DMS79 (cell line): ENCODE measurements around the gene USP7.

ENCODE experiments used
- DNase-seq: peaks from one replicate; lab custom pipeline; 2025; lab: John Stamatoyannopoulos, UW

The USP7 gene

DNA sequence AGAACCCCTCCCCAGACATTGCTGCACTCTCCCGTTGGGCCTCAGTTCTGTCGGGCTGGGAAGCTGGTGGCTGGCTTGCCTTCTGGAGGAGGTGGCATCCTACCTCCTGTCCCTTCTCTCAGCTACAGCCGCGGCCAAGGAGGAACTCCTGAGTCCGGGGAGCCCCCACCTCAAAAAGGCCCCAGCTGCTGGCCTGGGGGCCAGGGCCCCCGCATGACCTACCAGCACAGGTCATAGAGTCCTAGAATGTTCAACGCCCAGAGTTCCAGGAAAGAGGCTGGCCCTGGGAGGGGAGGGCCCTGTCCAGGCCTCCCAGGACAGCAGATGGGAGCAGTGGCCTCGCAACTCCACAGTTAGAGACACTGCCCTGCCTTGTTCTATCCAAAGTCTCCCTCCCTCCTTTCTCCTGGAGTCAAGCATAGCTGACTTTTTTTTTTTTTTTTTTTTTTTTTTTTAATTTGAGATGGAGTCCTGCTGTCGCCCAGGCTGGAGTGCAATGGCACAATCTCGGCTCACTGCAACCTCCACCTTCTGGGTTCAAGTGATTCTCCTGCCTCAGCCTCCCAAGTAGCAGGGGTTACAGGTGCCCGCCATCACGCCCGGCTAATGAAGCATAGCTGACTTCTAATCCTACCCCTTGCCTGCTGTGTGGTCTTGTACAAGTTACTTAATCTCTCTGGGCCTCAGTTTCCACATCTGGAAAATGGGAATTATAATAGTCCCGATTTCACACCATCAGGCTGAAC is 102.0 kb downstream of the USP7 start:
- DNase-seq = no peak

- no peak for DNase-seq
Measured at GRCh38 chr16:8859913-8860881, 103.5 kb downstream of the USP7 start.

- DNase-seq = no peak
Measured at GRCh38 chr16:8858994-8859912, 104.5 kb downstream of the USP7 start.

- DNase-seq = no peak
Measured at GRCh38 chr16:8855972-8856371, 107.7 kb downstream of the USP7 start.

DNA sequence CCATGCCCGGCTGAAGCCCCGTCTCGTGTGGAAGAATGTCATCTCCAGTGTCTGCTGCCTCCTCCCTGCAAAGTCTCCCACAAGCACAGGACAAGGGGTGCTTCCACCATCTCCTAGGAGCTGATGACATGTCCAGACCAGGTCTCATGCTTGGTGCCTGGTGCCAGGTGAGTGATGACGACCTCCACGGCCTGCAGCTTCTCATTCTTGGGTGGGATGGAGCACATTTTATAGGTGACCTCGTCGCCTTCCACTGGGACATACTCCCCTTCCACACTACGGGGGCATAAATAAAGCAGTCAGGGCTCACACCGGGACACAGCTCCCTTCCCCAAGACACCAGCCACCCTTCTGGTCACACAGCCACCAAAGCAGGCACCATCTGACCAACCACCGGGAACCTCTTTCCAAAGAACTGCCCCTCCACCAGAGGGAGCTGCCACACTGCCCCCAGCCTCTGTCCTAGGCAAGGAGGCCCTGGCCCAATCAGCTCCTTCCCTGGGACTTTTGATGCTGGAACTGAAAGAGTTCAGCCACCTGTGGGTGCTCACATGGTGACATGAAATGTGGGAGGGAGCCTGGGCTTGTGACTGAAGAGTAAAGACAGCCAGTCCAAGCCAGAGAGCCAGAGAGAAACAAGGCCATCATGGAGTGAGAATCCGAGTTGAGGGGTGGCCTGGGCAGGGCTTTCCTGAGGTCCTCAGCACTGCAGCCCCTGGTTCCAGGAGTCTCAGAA is 108.5 kb downstream of the USP7 start:
- no peak for DNase-seq

- no peak for DNase-seq
Measured at GRCh38 chr16:8854298-8854948, 109.3 kb downstream of the USP7 start.

DNA sequence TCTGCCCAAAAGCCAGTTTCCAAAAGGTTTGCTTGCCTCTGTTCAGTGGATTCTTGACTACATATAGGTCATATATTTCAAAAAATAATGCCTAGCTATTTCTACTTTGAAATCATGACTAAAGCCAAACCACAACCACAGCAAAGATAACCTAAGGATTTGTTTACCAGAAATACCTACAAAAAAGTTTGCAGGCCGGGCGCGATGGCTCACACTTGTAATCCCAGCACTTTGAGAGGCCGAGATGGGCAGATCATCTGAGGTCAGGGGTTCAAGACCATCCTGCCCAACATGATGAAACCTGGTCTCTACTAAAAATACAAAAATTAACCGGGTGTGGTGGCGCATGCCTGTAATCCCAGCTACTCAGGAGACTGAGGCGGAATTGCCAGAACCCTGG is 110.1 kb downstream of the USP7 start:
- DNase-seq = no peak

DNA sequence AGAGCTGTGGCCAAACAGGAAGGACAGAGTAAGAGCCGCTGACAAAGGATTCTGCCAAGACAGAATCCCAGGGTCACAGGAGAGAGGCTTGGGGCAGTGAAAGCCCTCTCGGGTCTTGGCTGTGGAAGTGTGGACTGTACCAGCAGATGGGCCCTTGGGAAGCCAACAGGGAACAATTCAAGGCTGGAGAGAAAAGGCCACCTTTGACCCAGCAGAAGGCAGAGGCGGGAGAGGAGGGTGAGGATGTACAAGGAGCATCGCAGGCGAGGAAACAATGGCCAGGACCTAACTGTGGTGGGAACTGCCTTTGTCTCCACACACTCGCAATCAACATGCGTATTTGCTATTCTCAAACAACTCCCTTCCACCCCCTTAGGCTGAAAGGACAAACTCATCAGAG is 110.6 kb downstream of the USP7 start:
- DNase-seq = no peak

DNA sequence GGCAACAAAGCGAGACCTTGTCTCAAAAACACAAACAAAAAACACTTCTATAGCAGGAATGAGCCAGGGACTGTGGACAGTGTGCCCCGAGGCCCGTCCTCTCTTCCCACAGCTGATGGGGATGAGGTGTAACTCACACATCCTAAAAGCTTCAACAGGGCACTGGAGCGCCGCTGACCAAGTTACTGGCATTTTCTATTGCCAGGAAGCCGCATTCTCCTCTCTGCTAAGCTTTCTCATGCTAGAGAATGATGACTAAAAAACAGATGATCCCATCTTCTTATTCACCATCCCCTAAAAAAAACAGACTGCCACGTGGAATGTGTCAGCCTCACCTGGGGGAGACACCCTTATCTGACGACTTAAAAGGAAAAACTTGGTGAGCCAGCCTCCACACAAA is 111.2 kb downstream of the USP7 start:
- DNase-seq = no peak

GRCh38 chr16:8851761-8852403 is 111.8 kb downstream of the USP7 start:
- no peak for DNase-seq

DNA sequence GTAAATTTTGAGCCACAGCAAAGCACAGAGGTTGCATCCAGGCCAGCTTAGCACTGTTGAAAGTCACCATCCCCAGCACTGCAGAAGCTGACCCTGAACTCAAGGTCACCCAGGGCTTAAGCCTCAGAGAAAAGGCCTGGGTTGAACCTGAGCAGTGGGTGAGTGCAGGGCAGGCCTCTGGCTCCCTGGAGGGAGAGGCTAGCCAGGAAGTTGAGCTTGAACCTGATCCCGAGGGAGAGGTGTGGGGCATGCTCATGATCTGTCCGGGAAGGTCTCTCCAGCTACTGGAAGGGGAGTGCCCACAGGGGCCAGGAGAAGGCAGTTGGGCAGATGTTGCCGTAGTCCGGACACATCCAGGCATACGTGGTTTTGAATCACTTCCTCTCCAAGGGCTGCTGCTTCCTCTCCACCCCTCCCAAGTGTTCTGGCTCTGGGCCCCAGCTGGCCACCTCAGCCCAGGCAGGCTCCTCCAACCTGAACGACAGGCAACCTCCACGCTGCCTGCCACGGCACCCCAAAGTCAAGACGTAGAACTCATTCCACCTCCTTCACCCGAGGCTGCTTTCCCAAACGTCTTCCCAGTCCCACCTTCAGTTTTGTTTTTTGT is 113.3 kb downstream of the USP7 start:
- no peak for DNase-seq

- DNase-seq = no peak
Measured at GRCh38 chr16:8849411-8850011, 114.2 kb downstream of the USP7 start.

DNA sequence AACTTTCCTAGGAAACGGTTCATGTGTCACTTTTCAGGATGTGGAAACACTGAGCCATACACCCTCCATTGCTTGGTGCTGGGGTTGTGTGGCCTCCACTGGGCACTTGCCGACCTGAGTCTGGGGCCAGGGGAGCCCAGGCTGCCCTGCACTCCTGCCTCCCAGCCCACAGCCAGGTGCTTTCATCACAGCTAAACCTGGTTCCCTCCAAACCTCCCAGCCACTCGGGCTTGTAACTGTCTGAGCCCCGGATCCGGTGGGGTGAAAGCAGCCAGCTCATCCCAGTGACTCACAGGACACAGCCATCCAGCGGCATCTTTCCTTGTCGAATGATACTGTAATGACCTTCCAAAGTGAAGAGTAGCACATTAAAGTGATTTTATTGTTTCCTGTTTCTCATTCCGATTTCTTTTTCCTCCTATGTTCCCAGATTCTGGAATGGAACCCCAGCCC is 114.7 kb downstream of the USP7 start:
- no peak for DNase-seq

- DNase-seq = no peak
Measured at GRCh38 chr16:8848231-8848938, 115.3 kb downstream of the USP7 start.

- no peak for DNase-seq
Measured at GRCh38 chr16:8847623-8848022, 116.1 kb downstream of the USP7 start.

DNA sequence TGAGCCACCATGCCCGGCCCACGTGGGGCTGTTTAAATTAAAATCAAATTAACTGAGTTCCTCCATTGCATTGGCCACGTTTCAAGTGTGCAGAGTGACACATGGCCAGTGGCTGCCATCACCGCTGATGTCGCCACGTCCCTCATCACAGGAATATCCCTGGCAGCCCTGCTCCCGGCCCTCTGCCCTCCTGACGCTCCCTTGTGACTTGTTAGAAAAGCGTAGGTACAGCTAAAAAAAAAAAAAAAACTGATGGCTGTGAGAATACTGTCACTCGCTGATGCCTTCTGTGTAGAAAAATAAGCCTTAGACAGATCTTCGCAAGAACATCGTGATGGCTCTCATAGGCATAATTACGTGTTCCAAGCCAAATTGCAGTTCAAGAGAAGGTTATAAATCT is 116.6 kb downstream of the USP7 start:
- no peak for DNase-seq

GRCh38 chr16:8846401-8846932 is 117.2 kb downstream of the USP7 start:
- DNase-seq = no peak

DNA sequence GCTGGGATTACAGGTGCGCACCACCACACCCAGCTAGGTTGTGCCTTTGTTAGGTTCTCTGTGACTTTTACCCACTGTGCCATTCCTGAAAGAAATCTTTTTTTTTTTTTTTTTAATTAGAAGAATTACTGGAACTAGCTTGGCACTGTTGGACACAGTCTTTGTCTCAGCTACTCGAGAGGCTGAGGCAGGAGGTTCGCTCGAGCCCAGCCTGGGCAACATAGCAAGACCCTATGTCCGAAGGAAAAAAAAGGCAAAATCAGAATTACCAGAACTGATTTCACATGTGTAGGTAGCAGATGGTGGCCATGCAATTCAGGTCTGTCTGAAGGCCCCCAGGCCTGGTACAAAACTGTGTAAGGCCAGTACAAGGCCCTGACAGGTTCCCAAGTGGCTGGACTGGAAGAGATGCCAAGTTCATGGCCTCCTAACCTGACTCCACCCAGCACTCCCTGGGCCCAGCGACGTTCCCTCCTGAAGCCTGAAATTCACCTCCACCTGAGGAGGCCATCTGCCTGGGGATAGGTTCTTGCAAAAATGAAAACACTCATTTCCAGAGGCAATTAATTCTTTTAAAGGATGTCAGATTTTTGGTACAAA is 117.9 kb downstream of the USP7 start:
- DNase-seq = no peak
